Measurements from ENCODE around the gene ADCYAP1.

GRCh38 chr18:908758-909724, 4.4 kb downstream of the ADCYAP1 start:
- TF ChIP-seq CTCF (IDR thresholded peaks at IDR 0.05) (no peak), POLR2AphosphoS5 (IDR thresholded peaks at IDR 0.05; ENCODE audit: low read depth, low read length) (no peak), SIN3A (IDR thresholded peaks at IDR 0.05; ENCODE audit: borderline replicate concordance, insufficient read depth, low read depth, low read length) (no peak), TCF7L2 (IDR thresholded peaks at IDR 0.05; ENCODE audit: low read depth, low read length) (no peak)
- TF ChIP-seq, protein P1, sequence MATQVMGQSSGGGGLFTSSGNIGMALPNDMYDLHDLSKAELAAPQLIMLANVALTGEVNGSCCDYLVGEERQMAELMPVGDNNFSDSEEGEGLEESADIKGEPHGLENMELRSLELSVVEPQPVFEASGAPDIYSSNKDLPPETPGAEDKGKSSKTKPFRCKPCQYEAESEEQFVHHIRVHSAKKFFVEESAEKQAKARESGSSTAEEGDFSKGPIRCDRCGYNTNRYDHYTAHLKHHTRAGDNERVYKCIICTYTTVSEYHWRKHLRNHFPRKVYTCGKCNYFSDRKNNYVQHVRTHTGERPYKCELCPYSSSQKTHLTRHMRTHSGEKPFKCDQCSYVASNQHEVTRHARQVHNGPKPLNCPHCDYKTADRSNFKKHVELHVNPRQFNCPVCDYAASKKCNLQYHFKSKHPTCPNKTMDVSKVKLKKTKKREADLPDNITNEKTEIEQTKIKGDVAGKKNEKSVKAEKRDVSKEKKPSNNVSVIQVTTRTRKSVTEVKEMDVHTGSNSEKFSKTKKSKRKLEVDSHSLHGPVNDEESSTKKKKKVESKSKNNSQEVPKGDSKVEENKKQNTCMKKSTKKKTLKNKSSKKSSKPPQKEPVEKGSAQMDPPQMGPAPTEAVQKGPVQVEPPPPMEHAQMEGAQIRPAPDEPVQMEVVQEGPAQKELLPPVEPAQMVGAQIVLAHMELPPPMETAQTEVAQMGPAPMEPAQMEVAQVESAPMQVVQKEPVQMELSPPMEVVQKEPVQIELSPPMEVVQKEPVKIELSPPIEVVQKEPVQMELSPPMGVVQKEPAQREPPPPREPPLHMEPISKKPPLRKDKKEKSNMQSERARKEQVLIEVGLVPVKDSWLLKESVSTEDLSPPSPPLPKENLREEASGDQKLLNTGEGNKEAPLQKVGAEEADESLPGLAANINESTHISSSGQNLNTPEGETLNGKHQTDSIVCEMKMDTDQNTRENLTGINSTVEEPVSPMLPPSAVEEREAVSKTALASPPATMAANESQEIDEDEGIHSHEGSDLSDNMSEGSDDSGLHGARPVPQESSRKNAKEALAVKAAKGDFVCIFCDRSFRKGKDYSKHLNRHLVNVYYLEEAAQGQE (IDR thresholded peaks at IDR 0.05; ENCODE audit: insufficient read depth in 1 of 2, low read depth in 2 of 2, low read length in 1 of 2), result no peak
